Muscle of leg (tissue), 11 donors: Measurements from ENCODE around the gene TRPC4AP. TPM values are rescaled to one million over a fixed set of nuclear protein-coding genes. Genes with fewer than 3 reads are reported as not detected.

ENCODE experiments used
- DNase-seq: peaks from one replicate; pipeline ENCODE4 v3.0.0; 2013
- H3K27ac ChIP-seq: one replicate; pipeline ENCODE4 v1.5.1; 2013; ENCODE audit warnings: mild to moderate bottlenecking, low read length, control low read depth
- H3K27me3 ChIP-seq: one replicate; pipeline ENCODE4 v1.6.1; 2013; ENCODE audit warnings: low read length; ENCODE audit not compliant: control insufficient read depth, insufficient read depth
- H3K36me3 ChIP-seq: one replicate; pipeline ENCODE4 v1.6.1; 2013; ENCODE audit warnings: low read length; ENCODE audit not compliant: control insufficient read depth, insufficient read depth
- H3K4me1 ChIP-seq: one replicate; pipeline ENCODE4 v1.6.1; 2013; ENCODE audit warnings: low read length; ENCODE audit not compliant: control insufficient read depth, insufficient read depth
- H3K4me3 ChIP-seq: one replicate; pipeline ENCODE4 v1.5.1; 2013; ENCODE audit warnings: low read length, control low read depth
- H3K9me3 ChIP-seq: replicated peaks from 2 replicates; pipeline ENCODE4 v1.6.1; 2013; ENCODE audit warnings: low read depth, low read length; ENCODE audit not compliant: control insufficient read depth
- WGBS: methylation state at CpG from one replicate; pipeline ENCODE4 v1.1.5; 2013; ENCODE audit warnings: missing lambda C conversion rate; ENCODE audit not compliant: insufficient coverage; 5-methylcytosine and 5-hydroxymethylcytosine counted together
- polyA plus RNA-seq, 8 donors: library from polyadenylated mRNA; unstranded; fragments of 120-200 nt; gene quantifications; one replicate each; pipeline versions ENCODE4 v1.2.1 to v1.2.3, GENCODE V29; 2013; ENCODE audit warnings: inconsistent platforms in 1 of 8, low replicate concordance in 1 of 8; ENCODE audit not compliant: insufficient read length in 8 of 8, insufficient read depth in 1 of 8
- total RNA-seq: library from RNA; stranded (reverse); fragments of 120-200 nt; gene quantifications from one replicate; pipeline ENCODE4 v1.2.4, GENCODE V29; 2013

TRPC4AP gene
- total and polyA plus RNA-seq, 9 donors: 28.6 to 61.0 (median 56.5) TPM

GRCh38 chr20:34956041-34956458, 136.6 kb downstream of the TRPC4AP start:
- no peak for DNase-seq
- WGBS: 6% methylated on average over 2 of the region's 6 CpGs
- H3K27me3 ChIP-seq: no peaks in the 10 kb centered on the region
- no peaks in the 10 kb centered on the region for H3K36me3 ChIP-seq
- peaks cover 25% of the 10 kb centered on the region for H3K4me1 ChIP-seq
- peak overlapping the region; percentile 98 for H3K27ac ChIP-seq
- H3K4me3 ChIP-seq: peak overlapping the region; percentile 92
- no peaks in the 10 kb centered on the region for H3K9me3 ChIP-seq

- Histone ChIP-seq H3K27me3 (no peaks in the 10 kb centered on the region), H3K4me1 (peaks cover 25% of the 10 kb centered on the region), H3K9me3 (no peaks in the 10 kb centered on the region), H3K4me3 (peak within 1 kb of the TSS; percentile 92), H3K36me3 (no peaks in the 10 kb centered on the region), H3K27ac (peak within 1 kb of the TSS; percentile 98)
- under 1% methylated on average over 62 of the region's 62 CpGs for WGBS
- peak; percentile 99 for DNase-seq
Observed at GRCh38 chr20:34955231-34956040, 137.2 kb downstream of the TRPC4AP start, which contains the start of the genes GSS and MYH7B. Gene GSS, minus strand, starts transcription at chr20:34955806. Its CDS starts 3,954 bp downstream, at chr20:34951852. Gene MYH7B, plus strand, starts transcription at chr20:34955868. Its CDS starts 22,138 bp downstream, at chr20:34978006.

GRCh38 chr20:34954904-34955230, 137.7 kb downstream of the TRPC4AP start:
- Histone ChIP-seq H3K4me3 (peak overlapping the region; percentile 92), H3K36me3 (peaks cover 3% of the 10 kb centered on the region), H3K27me3 (no peaks in the 10 kb centered on the region), H3K27ac (peak overlapping the region; percentile 98), H3K9me3 (no peaks in the 10 kb centered on the region), H3K4me1 (peaks cover 25% of the 10 kb centered on the region)
- WGBS: 9% methylated on average over 8 of the region's 13 CpGs
- peak; percentile 65 for DNase-seq

- H3K36me3 ChIP-seq: peaks cover 9% of the 10 kb centered on the region
- no peak overlapping the region for H3K27ac ChIP-seq
- H3K27me3 ChIP-seq: no peaks in the 10 kb centered on the region
- no peak for DNase-seq
- 88% methylated on average over 5 of the region's 7 CpGs for WGBS
- H3K4me3 ChIP-seq: no peak overlapping the region
- H3K4me1 ChIP-seq: peaks cover 25% of the 10 kb centered on the region
- no peaks in the 10 kb centered on the region for H3K9me3 ChIP-seq
Observed at GRCh38 chr20:34953960-34954359, 138.6 kb downstream of the TRPC4AP start.

GRCh38 chr20:34952671-34953070, 139.9 kb downstream of the TRPC4AP start:
- DNase-seq: no peak
- WGBS: 80% methylated on average over 2 of the region's 5 CpGs
- no peak overlapping the region for H3K27ac ChIP-seq
- H3K4me1 ChIP-seq: peaks cover 21% of the 10 kb centered on the region
- no peak overlapping the region for H3K4me3 ChIP-seq
- H3K36me3 ChIP-seq: peaks cover 13% of the 10 kb centered on the region
- H3K27me3 ChIP-seq: no peaks in the 10 kb centered on the region
- no peaks in the 10 kb centered on the region for H3K9me3 ChIP-seq

Other genes with a start within 250 kb of the TRPC4AP start
- 4.5 TPM for gene GGT7, start 220.0 kb downstream of the TRPC4AP start, total RNA-seq
- 10 to 100 TPM; 13.3 to 24.7 (median 17.1) TPM for gene GGT7, start 220.0 kb downstream of the TRPC4AP start, polyA plus RNA-seq
- gene ACSS2, start 216.2 kb downstream of the TRPC4AP start, total RNA-seq: 39.1 TPM
- gene ACSS2, start 216.2 kb downstream of the TRPC4AP start, polyA plus RNA-seq: 10 to 100 TPM; 41.3 to 61.4 (median 50.6) TPM
- gene GSS, start 137.0 kb downstream of the TRPC4AP start, total RNA-seq: 29.1 TPM
- gene GSS, start 137.0 kb downstream of the TRPC4AP start, polyA plus RNA-seq: 10 to 100 TPM; 26.1 to 34.0 (median 29.5) TPM
- gene MYH7B, start 136.9 kb downstream of the TRPC4AP start, total RNA-seq: 21.7 TPM
- 100 to 1,000 TPM in 2 of 8 donors, 10 to 100 TPM in 6; 62.6 to 138 (median 79.1) TPM for gene MYH7B, start 136.9 kb downstream of the TRPC4AP start, polyA plus RNA-seq
- 9.4 TPM for gene EDEM2, start 54.5 kb upstream of the TRPC4AP start, total RNA-seq
- gene EDEM2, start 54.5 kb upstream of the TRPC4AP start, polyA plus RNA-seq: 10 to 100 TPM in 3 of 8 donors, 1 to 10 TPM in 5; 7.4 to 10.8 (median 9.5) TPM
- gene PROCR, start 79.3 kb upstream of the TRPC4AP start, total RNA-seq: 51.9 TPM
- gene PROCR, start 79.3 kb upstream of the TRPC4AP start, polyA plus RNA-seq: 10 to 100 TPM; 31.1 to 51.3 (median 44.0) TPM
- 0.27 TPM for gene MMP24, start 133.9 kb upstream of the TRPC4AP start, total RNA-seq
- under 1 TPM; 0.28 to 0.61 (median 0.36) TPM for gene MMP24, start 133.9 kb upstream of the TRPC4AP start, polyA plus RNA-seq
- gene MMP24OS, start 185.3 kb upstream of the TRPC4AP start, total RNA-seq: 8.8 TPM
- 10 to 100 TPM; 19.6 to 33.9 (median 23.4) TPM for gene MMP24OS, start 185.3 kb upstream of the TRPC4AP start, polyA plus RNA-seq
- 73.9 TPM for gene EIF6, start 192.0 kb upstream of the TRPC4AP start, total RNA-seq
- gene EIF6, start 192.0 kb upstream of the TRPC4AP start, polyA plus RNA-seq: 100 to 1,000 TPM in 1 of 8 donors, 10 to 100 TPM in 7; 70.4 to 105 (median 85.2) TPM
- not detected for gene FAM83C, start 199.6 kb upstream of the TRPC4AP start, total RNA-seq
- 1 to 10 TPM in 1 of 8 donors, under 1 TPM in 1, not detected in 6; 0.11 to 2.1 TPM for gene FAM83C, start 199.6 kb upstream of the TRPC4AP start, polyA plus RNA-seq